GM18861 (cell line): Measurements from ENCODE around the gene TOMM5.
"Not testable (repeated sequence)": the region's sequence is repeated elsewhere in the genome, so short reads cannot be mapped to it uniquely, and the experiment has no call there.

Experiments used
- ATAC-seq: cut with Tn5 transposase; IDR thresholded peaks from one replicate; pipeline ENCODE4 v1.9.1; 2021; ENCODE audit not compliant: unreplicated experiment

The TOMM5 gene

DNA sequence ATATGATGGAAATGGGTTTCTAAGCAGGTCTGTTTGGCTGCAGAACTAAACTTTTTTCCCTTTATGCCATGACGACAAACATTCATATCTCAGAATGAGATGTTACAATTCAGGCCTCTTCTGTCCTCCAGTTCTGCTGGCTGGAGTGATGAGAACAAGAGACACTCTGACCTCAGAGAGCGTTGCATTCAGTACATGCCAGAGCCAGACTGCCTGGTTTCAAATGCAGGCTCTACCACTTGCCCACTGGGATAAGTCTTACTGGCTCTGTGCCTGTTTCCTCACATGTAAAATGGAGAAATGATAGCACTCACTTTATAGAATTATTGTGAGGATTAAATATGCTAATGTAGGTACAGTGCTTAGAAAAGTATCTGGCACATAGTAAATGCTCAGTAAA is 24.8 kb upstream of the TOMM5 start:
- ATAC-seq, result no peak

DNA sequence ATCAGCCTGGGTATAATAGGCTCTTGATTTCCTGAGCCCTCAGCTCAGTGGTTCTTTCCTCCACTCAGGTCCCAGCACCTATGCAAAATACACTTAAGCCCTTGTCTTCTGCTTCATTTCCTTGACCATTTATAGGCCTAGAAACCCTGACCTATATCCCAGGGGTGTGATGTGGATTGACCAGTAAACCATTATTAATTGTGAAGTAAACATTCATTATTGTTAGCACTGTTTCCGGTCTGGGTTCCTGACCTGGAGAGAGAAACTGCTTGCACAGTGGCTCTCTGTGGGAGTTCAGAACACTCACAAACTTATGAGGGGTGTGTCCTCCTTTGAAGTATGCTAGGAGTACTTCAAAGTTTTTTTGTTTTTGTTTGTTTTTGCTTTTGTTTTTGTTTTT is 19.6 kb upstream of the TOMM5 start:
- ATAC-seq, result no peak

DNA sequence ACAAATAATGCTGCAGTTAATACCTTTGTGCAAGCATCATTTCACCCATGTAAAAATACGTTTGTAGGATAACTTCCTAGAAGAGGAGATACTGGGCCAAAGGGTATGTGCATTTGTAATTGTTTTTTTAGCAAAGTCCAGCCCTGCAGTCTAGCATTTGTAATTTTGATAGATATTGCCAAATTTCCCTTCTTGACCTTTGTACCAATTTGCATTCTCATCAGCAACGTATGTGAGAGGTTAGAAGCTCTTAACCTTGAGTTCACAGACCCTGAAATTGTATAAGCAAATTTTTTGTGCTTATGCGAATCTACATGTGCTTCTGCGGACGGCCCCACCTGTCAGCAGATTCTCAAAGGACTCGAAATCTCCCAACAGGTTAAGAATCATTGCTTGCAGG is 18.6 kb upstream of the TOMM5 start:
- ATAC-seq, result no peak

- no peak for ATAC-seq
Observed at GRCh38 chr9:37609735-37610397, 17.5 kb upstream of the TOMM5 start.

DNA sequence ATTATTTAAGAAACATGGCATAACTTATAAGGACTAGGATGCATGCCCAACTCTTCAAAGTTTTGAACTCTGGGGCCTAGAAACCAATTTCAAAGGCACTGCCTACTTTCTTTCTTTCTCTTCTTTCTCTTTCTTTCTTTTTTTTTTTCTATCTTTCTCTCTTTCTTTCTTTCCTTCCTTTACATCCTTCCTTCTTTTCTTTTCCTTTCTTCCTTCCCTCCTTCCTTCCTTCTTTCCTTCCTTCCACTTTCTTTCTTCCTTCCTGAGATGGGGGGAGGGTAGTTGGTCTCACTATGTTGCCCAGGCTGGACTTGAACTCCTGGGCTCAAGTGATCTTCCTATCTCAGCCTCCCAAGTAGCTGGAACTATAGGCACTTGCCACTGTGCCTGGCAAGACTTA is 15.9 kb upstream of the TOMM5 start:
- ATAC-seq, result no peak

DNA sequence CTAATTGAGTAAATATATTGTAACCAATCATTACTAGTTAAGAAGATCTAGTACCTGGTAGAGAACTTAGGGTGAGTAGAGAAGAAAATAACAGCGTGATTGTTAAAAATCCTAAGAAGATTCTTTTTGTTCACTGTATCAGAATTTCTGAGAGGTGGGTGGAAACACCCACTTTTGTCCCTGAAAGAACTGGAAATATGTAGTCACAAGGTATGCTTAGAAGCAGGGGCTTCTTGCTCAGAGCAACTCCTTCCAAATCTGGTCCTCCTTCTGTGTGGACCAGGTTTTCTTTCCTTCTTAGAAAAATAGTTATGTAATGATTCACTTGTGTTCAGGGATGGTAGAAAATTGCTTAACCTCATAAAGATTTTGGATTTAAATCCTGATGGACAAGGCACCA is 11.9 kb upstream of the TOMM5 start:
- no peak for ATAC-seq

GRCh38 chr9:37602817-37603216 is 10.4 kb upstream of the TOMM5 start:
- ATAC-seq, result no peak

DNA sequence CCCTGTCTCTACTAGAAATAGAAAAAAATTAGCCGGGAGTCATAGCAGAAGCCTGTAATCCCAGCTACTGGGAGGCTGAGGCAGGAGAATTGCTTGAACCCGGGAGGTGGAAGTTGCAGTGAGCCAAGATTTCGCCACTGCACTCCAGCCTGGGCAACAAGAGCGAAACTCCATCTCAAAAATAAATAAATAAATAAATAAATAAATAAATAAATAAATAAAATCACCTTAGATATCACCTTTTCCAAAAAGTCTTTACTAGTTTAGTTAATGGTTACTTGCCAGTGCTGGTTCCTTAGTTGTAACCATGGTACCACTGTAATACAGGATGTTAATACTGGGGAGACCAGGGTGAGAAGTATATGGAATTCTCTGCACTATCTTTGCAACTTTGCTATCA is 9.7 kb upstream of the TOMM5 start:
- ATAC-seq, result not testable (repeated sequence)

GRCh38 chr9:37596504-37596903 is 4.1 kb upstream of the TOMM5 start:
- no peak for ATAC-seq

- no peak for ATAC-seq
Observed at GRCh38 chr9:37593883-37594448, 1.6 kb upstream of the TOMM5 start.

- ATAC-seq, result no peak
Observed at GRCh38 chr9:37587521-37587920, 4.9 kb downstream of the TOMM5 start.

- no peak for ATAC-seq
Observed at GRCh38 chr9:37583522-37584121, 8.8 kb downstream of the TOMM5 start.

GRCh38 chr9:37582548-37583157 is 9.7 kb downstream of the TOMM5 start:
- no peak for ATAC-seq

- peak; percentile 44 for ATAC-seq
Observed at GRCh38 chr9:37575921-37576721, 16.3 kb downstream of the TOMM5 start, which contains the start of gene FBXO10. FBXO10 (minus strand) TSS chr9:37576380; CDS start chr9:37541768, 34,612 bp downstream.

GRCh38 chr9:37575511-37575914 is 16.9 kb downstream of the TOMM5 start:
- peak; percentile 46 for ATAC-seq

DNA sequence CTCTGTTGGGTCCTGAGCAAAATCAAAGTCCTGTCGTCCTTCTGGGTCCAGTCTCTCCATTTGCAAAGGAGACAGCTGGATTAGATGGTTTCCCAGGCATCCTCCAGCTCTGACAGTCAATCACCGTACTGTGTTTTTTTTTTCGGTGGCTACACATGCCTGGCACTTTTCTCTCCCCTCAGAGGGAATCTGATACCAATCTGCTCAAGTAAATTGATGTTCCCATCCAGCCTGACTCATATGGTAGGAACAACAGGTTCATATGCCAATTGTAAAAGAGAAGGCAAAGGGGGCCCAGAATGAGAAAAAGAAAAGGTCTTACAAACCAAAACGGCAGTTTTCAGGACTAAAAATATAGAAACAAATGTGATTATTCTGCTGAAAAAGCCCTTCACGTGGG is 17.4 kb downstream of the TOMM5 start:
- ATAC-seq, result no peak

GRCh38 chr9:37574241-37574721 is 18.1 kb downstream of the TOMM5 start:
- ATAC-seq, result no peak

- ATAC-seq, result no peak
Observed at GRCh38 chr9:37571282-37571681, 21.1 kb downstream of the TOMM5 start.

DNA sequence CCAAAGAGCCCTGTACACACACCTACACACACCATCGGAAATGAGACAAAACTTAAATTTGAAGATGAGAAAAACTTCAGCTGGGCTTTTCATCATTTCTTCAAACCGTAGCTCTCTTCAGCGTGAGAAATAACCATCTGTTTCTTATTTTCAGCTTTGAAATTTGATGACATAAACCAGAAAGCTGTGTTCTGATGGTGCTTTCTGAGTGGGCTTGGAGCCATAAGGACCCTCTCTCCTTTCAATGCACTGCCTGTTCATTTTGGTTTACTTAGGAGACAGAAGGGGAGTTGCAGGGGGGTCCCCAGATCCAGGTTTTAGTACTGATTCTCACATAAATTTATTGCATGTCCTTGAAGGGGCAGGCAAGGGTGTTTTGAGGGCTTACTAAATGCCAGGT is 25.7 kb downstream of the TOMM5 start:
- no peak for ATAC-seq

GRCh38 chr9:37565661-37566618 is 26.5 kb downstream of the TOMM5 start:
- ATAC-seq, result peak; percentile 63
